GM19023 (cell line): ENCODE results near the gene EFCAB14.
"Not testable (repeated sequence)": the region's sequence is repeated elsewhere in the genome, so short reads cannot be mapped to it uniquely, and the experiment has no call there.

Source experiments
- ATAC-seq: cut with Tn5 transposase; IDR thresholded peaks from one replicate; pipeline ENCODE4 v1.9.1; 2021; ENCODE audit warnings: mild to moderate bottlenecking, moderate library complexity; ENCODE audit not compliant: unreplicated experiment

The EFCAB14 gene

DNA sequence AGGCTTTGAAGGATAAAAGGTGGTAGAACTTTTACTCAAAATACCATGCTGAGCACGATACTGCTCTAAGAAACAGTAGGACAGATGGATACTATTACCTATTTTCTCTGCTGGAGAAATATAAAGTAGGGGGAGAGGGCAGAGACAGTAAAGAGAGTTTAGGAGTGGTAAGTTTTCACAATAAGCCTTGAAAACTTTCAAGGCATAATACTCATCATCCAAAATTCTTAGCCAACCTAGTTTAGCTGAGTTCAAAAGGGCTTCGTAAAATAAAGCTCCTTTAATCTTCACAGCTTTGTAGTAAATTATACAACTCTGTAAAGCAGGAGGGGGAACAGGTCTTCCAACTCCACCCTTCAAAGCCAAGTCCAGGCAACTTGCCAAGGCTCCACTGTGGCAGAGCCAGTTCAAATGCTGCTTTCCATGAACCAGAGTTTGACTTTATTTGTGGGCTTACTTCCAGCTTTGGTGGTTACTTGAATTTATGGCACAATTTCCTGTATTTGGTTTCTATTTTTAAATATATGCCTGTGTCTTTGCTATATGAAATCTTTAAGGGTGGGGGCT lies 31.7 kb downstream of the EFCAB14 start:
- no peak for ATAC-seq

DNA sequence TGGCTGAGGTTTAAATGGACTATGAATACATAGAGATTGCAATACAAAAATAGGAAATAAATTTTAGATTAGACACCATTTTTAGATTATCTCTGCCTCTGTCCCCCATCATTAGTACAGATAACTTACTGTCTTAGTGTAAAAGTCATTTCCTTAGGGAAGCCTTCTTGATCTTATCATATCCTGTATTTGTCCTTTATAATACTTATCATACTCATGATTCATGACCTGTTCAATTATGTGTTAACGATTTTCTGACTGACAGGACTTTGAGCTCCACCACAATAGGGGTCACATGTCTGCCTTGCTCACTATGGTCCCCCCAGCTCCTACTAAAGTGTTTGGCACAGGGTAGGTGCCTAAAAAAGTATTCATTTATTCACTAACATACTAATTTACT lies 32.7 kb downstream of the EFCAB14 start:
- ATAC-seq: no peak

DNA sequence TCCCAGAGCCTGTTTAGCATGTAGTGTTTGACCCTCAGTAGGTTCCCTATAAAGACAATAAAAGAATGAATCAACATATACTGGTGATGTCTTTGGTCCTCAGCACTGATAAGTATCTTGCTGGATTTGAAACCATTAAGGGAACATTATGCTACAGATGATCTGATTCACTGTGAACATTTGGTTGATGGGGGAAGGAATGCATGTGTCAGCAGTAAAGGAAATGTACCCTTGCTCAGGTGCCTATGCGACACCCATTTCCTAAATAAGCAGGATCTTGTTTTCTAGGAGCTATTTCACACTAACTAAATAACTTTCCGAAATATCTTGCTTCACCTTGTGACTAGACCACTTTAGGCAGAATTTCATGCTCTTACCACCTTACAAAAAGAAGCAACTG lies 34.2 kb downstream of the EFCAB14 start:
- ATAC-seq: no peak

DNA sequence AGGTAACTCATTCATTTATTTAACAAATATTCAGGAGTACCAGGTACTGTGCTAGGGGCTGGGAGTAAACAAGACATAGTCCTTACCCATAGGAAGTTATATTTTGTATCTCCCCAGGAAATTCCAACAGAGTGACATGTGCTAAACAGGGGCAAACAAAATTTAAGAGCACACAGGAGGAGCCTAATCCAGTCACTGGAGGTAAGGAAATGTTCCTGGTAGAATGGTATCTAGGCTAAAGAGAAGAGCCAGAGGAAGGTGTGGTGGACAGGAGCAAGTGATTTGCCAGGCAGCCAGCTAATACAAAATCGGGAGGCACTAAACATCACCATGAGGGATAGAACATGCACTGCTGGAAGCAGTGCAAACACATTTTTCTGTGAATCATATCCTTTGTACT lies 36.9 kb downstream of the EFCAB14 start:
- ATAC-seq: no peak

DNA sequence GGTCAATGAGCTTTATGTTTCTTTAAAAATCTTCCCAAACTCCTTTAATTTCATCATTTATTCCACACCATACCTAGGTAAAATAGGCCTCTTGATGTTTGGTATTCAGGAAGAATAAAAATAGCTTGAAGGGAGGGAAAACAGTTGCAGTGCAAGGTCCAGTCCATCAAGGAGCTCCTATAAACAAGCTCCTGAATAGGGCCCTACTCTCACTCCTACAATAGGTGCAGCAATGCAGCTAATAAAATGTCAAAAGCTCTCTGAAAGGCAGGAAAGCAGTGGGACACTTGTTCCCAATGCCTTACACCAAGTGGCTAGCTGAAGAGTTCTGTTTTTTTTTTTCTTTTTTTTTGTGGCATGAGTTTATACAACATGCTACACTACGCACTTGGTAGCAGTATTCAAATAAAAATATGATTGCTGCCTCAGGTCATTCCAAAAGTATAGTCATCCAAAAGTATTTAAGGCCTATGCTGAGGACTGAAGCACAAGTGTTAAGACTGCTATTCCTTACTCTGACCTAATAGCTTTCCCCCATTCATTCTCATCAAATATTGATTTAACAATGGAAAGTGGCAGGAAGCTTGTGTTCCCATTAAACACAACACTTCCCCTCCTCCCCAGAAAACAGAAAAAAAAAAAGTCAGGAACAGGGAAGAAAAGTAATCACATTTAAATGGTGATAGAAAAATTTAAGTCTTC lies 37.4 kb downstream of the EFCAB14 start:
- ATAC-seq: no peak

DNA sequence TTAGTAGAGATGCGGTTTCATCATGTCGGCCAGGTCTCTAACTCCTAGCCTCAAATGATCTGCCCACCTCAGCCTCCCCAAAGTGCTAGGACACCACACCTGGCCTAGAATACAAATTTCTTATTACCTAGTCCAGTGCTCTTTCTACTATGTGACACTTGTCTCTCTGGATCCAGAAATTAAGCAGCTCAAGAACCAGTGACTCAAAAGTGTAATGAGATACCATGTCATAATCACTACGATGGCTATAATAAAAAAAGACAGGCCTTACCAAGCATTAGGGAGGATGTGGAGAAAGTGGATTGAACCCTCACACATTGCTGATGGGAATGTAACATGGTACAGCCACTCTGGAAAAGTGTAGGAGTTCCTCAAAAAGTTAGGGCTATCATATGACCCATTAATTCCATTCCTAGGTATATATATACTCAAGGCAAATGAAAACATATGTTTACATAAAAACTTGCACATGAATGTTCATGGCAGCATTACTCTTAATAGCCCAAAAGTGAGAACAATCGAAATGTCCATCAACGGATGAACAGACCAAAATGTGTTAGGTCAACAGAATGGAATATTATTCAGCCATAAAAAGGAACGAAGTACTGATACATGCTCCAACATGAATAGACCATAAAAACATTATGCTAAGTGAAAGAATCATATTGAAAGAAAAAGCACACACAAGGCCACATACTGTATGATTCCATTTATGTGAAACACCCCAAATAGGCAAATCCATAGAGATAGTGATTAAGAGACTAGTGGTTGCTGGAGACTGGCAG lies 38.9 kb downstream of the EFCAB14 start:
- no peak for ATAC-seq

DNA sequence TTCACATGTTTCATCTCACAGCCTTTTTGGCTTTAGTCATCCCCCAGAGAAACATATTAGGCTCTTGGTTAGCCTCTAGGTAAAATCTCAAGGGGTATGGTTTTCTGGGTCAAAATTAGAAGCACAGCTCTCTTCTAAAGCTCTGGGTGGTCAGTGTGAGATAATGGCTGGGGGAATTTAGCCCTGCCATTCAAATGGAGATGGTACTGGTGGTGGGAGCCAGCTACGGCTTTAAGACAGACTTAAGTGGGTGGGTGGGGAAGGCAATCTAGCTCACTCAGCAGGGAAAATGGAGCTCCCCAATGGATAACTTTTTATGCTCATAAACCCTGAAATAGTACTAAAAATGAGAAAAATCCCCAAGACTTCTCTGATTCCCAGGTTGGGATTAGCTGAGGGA lies 41.6 kb downstream of the EFCAB14 start:
- no peak for ATAC-seq

DNA sequence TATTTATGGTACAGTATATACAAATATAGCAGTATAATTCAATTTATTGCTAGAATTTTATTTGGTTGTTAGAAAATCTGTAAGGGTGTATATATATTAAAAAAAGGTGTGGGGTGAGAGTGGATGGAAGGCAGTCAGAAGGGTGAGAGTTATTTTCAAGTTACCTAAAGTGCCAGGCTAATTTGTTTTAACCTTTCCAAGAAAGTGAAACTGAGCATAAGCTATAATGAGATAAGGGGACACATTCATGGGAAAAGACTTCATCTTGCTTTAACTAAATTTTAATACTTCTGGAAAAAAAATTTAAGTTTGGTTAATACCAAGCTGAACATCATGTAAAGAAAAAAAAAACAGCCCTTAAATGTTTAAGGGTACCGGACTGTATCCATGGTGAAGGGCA lies 42.4 kb downstream of the EFCAB14 start:
- no peak for ATAC-seq

DNA sequence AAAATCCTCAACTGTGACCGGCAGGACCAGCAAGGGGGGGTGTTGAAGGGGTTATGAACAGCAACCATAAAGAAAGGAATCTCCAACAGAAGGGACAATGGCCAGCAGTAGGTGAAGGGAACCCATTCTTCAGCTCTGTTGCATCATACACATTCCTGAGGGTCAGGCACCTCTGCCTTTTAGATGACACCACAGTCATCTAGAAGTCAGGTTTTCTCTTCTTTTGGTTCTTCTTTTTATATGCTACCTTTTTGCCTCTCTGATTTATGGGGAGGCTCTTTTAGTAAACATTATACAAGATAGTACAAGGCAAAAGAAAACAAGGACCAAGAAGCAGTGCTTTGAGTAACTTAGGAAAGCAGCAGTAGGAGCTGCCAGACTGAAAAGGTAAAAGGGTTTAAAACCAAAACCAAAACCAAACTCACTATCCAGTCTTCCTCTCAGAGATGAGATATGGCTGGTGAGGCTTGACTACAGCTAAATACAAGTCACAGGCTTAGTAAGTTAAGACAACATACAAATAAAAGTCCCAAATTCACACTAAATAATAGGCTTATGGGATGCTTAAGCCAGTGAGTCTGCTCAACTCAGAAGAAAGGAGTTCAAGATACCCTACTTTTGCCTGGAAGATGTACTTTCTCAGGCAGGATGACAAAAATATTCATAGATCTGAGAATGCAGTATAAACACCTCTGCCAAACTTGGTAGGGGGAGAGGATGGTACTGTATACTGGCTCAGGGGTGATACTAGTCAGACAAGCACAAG lies 43.2 kb downstream of the EFCAB14 start:
- no peak for ATAC-seq

DNA sequence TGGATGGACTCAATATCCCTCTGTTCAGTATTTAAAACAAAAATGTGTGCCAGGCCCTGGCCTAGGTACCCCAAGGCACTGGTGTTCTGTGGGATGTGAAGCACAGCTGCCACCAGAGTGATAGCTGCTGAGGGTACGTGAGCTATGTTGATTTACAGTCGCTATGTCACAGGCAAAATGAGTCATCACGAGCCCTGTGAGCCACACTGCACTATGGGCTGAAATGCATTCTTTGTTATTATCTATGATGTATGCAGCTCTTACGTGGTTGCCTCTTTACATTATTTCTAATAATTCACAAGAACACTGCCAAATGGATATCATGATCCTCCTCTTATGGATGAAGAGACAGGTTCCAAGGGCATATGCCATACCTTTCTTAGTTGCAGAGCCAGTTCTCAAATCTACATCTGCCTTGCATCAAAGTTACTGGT lies 45.1 kb downstream of the EFCAB14 start:
- no peak for ATAC-seq

DNA sequence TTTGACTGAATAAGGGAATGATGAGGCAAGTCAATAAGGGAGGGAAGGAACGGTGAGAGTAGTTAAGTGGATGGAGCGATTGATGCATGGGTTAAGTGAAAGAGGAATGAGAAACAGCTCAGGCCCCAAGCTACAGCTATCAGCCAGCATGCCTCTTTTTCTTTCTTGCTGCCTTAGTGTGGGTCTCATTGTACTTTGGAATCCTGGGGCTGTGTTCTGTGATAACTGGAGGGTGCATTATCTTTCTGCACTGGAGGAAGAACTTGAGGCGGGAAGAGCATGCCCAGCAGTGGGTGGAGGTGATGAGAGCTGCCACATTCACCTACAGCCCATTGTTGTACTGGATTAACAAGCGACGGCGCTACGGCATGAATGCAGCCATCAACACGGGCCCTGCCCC lies 46.2 kb downstream of the EFCAB14 start:
- ATAC-seq: no peak

DNA sequence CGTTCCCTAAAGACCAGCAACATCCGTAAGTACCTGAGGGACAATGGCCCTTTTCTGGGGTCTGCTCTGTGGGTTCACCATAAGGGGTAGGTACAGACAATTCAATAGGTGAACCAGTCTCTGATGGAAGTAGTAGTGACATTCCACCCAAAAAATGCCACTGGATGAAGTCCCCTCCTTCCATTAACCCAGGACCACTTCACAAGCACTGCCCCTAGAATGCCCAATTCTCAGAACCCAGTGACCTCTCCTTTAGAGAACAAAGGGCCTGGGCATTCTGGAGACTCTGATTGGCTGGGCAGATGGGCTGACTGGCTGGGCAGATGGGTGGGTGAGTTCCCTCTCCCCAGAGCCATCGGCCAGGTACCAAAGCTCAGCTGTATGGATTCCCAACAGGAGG lies 47.4 kb downstream of the EFCAB14 start, which contains the start of gene TEX38:
Gene TEX38 (plus strand): TSS at position 301 of the 400 bp plus-strand sequence. CDS start 81 bp downstream, at position 382.
- no peak for ATAC-seq

DNA sequence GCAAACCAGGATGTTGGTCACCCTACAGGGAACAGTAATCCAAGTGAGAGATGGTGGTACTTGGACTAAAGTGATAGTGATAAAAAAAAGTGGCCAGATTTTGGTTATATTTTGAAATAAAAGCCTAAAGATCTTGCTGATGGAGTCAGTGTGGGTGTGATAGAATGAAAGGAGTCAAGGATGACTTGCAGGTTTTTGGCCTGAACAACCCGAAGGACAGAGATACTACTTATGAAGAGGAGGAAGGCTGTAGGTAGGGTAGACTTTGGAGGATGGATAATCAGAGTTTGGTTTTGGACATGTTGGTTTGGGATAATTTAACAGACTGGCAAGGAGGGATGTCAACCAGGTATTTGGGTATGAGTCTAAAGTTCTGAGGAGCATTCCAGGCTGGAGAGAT lies 48.8 kb downstream of the EFCAB14 start:
- ATAC-seq: no peak

DNA sequence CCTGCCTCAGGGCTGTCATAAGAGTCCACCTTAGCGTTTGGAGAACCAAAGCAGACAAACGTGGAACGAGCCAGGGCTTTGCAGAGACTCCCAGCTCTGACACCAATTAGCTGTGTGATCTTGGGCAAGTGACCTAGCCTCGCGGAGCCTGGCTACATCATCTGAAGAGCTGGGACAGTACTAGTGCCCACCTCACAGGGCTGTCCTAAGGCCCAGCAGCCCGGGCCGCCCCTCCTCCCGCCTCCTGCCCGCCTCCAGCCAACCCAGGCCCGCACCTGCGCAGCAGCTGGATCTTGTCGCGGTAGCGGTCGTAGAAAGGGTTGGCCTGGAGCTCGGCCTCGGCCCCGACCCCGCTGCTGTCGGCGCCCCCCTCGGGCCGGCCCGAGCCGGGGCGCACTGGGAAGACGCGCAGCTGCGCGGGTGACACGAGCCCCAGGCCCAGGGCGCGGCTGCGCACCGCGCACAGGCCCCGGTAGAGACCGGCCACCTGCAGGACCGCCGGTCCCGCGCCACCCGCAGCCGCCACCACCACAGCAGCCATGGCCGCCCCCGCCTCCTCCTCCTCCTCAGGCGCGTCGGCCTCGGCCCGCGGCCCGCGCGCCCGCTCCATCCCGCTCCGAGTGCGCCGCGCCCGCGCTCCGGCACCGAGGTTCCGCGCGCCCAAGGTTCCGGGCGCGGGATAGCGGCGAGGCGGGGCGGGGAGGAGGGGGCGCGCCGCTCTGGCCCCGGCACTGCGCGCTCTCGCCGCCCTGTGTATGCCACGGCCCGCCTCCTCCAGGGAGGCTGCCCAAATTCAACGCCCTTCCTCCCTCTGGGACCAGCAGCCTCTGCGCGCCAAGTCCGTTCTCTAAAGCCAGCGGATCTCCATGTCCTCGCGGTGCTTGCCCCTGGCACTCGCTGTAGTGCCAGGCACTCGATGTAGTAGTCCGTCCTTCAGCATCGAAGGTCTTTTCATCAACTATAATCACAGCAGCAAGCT lies 50.8 kb downstream of the EFCAB14 start, which contains the start of gene ATPAF1:
Gene ATPAF1 (minus strand): TSS at position 583 of the 979 bp plus-strand sequence. CDS start 42 bp downstream, at position 541.
- ATAC-seq: peak; percentile 82

DNA sequence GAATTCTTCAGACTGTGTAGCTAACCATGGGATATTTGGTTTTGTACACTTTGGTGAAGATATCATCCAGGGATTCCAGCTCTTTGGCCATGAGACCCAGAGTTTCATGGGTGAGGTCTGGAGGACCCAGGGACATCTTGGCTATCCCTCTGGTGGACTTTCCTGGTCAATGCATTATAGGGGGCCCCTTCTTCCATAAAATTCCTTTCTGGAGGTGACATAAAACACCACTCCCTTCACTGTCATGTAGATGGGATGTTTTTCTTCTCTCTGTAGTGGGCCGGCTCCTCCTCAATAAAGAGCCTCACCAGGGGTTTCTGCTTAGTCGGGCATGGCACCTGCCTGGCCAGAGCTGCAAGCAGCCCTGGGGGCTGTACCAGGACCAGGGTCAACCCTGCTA lies 52.9 kb downstream of the EFCAB14 start:
- no peak for ATAC-seq

DNA sequence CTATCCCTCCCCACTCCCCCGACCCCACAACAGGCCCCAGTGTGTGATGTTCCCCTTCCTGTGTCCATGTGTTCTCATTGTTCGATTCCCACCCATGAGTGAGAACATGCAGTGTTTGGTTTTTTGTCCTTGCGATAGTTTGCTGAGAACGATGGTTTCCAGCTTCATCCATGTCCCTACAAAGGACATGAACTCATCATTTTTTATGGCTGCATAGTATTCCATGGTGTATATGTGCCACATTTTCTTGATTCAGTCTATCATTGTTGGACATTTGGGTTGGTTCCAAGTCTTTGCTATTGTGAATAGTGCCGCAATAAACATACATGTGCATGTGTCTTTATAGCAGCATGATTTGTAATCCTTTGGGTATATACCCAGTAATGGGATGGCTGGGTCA lies 56.0 kb downstream of the EFCAB14 start:
- not testable (repeated sequence) for ATAC-seq

DNA sequence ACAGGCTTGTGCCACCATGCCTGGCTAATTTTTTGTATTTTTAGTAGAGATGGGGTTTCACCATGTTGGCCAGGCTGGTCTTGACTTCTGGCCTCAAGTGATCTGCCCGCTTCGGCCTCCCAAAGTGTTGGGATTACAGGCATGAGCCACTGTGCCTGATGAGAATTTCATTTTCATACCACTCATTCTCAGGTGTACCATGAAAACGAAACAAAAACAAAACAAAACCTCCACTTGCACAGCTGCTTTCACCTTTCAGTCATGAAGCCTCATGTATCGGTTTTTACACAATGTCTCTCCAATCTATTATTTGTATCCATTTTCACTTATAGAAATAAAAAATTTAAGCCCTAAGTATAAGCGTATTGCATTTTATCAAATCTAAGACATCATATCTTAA lies 58.8 kb downstream of the EFCAB14 start:
- peak; percentile 62 for ATAC-seq

DNA sequence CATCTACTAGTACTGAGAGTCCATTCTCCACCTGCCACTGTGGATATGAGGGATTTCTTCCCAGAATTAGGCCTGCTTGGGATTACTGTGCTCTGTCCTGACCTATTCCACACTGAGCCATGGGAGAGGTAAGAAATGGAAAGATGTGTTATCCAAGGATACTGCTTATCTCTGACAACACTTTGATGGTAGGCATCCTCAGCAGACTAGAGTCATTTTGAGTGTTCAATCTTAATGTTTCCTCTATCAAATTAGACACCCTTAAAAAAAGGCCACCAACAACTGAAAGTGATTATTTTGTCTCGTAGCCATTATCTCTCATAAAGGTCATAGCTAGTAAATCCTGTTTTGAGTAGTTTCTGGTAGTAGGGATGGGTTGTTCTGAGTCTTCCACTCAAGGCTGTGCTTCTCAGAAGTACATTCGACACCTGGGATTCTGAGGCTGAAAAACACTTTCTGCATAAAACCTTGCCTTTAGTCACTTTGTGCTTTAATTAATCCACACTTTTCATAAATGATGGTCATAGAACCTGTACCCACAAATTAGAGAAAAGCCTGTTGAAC lies 59.5 kb downstream of the EFCAB14 start:
- ATAC-seq: no peak

DNA sequence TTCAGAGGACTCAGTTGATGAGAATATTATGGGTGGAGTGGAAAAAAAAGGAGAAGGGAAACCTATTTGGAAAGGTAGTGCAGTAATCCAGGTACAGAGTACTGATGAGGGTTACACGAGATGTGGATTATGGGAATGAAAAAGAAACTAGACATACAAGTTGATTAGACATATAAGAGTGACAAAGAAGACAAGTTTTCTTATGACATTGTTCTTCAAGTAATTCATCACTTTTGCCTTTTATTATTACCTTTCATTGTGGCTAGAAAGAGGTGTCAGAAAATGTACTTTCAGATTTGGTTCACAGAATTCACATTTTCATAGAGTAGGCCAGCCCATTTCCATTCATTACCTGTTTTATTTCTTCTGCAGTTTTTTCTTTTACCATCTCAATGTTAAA lies 61.1 kb downstream of the EFCAB14 start:
- ATAC-seq: no peak

DNA sequence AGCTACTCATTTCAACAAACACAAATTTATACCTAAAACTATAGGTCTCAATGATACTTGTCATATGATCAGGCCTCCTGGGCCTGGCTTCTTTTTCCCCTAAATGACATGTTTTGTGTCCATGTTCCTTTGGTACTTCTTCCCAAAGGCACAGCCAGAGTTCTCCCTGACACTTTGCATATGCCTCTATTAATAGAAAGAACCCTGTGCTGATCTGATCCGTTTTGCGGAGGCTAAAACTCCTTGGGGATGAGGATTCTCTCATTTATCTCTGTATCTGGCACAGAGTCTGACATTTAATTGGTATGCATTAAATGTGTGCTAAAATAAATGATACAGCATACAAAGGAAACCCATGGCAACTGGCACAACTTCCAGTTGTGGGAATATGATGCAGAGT lies 62.3 kb downstream of the EFCAB14 start:
- no peak for ATAC-seq
